OCI-LY7 (cell line): ENCODE measurements around the gene FOXJ3.

ENCODE experiments used
- CTCF ChIP-seq: fragments of 200-600 bp; sonication (generic); conservative IDR thresholded peaks from 2 replicates; pipeline ENCODE4 v1.5.1; 2014; ENCODE audit warnings: mild to moderate bottlenecking, antibody characterized with exemption, low read length, moderate library complexity, mixed read lengths
- EZH2phosphoT487 ChIP-seq: fragments of 200-600 bp; sonication (generic); IDR thresholded peaks from 2 replicates; pipeline ENCODE4 v1.6.1; 2018; ENCODE audit warnings: low read depth, borderline replicate concordance, mild to moderate bottlenecking, mixed run types, antibody characterized with exemption, low read length, moderate library complexity, mixed read lengths

- TF ChIP-seq CTCF: no peak
- no peak for TF ChIP-seq EZH2phosphoT487
These were observed 33.0 kb downstream of the FOXJ3 start for GRCh38 chr1:42302034-42302433.
